IMR-90 (cell line): ENCODE data around the gene IL1RAP. TPM values are rescaled to one million over a fixed set of nuclear protein-coding genes. Genes with fewer than 3 reads are reported as not detected.

Source experiments
- ATAC-seq: fragments of 200-7000 bp; cut with Tn5 transposase; 2 replicates; pipeline ENCODE4 v1.9.1; 2020; ENCODE audit warnings: low read depth, mild to moderate bottlenecking, moderate library complexity
- BruUV-seq: library from RNA; stranded (reverse); fragments of 400-500 nt; replicated peaks from 2 replicates; lab custom pipeline; 2021; lab: Mats Ljungman, UMichigan
- CTCF ChIA-PET: fragments of 300-600 bp; formaldehyde crosslinking; extraction: SDS; loops from one replicate; lab custom pipeline; 2021; ENCODE audit warnings: antibody characterized with exemption; lab: Yijun Ruan, JAX
- POLR2A ChIA-PET: fragments of 300-600 bp; sonication (Branson Sonifier 250); formaldehyde crosslinking; loops from one replicate; lab custom pipeline; 2022; ENCODE audit warnings: antibody characterized with exemption; ENCODE audit not compliant: unreplicated experiment; lab: Charles Lee
- DNase-seq: peaks from one replicate; pipeline ENCODE4 v3.0.0; 2013
- H2AFZ ChIP-seq: replicated peaks from 2 replicates; pipeline ENCODE3; 2013; ENCODE audit warnings: low read length, mild to moderate bottlenecking; ENCODE audit not compliant: poor library complexity
- H2AK5ac ChIP-seq: 2 replicates; pipeline ENCODE4 v1.6.1; 2013; ENCODE audit warnings: low read depth, low read length, inconsistent platforms
- H2AK9ac ChIP-seq: replicated peaks from 2 replicates; pipeline ENCODE3; 2013; ENCODE audit warnings: mild to moderate bottlenecking, low read depth, low read length, moderate library complexity; ENCODE audit not compliant: poor library complexity
- H2BK120ac ChIP-seq: 2 replicates; pipeline ENCODE4 v1.6.1; 2013; ENCODE audit warnings: low read depth, low read length, inconsistent platforms
- H2BK15ac ChIP-seq: 3 replicates; pipeline ENCODE4 v1.6.1; 2013; ENCODE audit warnings: low read depth, low read length, inconsistent platforms
- H2BK20ac ChIP-seq: 2 replicates; pipeline ENCODE4 v1.6.1; 2013; ENCODE audit warnings: low read depth, mild to moderate bottlenecking, inconsistent platforms, low read length, moderate library complexity
- H2BK5ac ChIP-seq: 2 replicates; pipeline ENCODE4 v1.6.1; 2013; ENCODE audit warnings: mild to moderate bottlenecking, low read depth, low read length, inconsistent platforms; ENCODE audit not compliant: poor library complexity, severe bottlenecking
- H3K14ac ChIP-seq: replicated peaks from 2 replicates; pipeline ENCODE4 v1.6.1; 2013; ENCODE audit warnings: low read depth, low read length, inconsistent platforms
- H3K18ac ChIP-seq: 2 replicates; pipeline ENCODE4 v1.6.1; 2013; ENCODE audit warnings: low read depth, low read length, control low read depth
- H3K23ac ChIP-seq: 2 replicates; pipeline ENCODE4 v1.6.1; 2013; ENCODE audit warnings: low read depth, low read length, inconsistent platforms
- H3K27ac ChIP-seq: 2 replicates; pipeline ENCODE4 v1.5.1; 2013; ENCODE audit warnings: mild to moderate bottlenecking, control low read depth, low read length; ENCODE audit not compliant: insufficient read depth
- H3K27me3 ChIP-seq: 2 replicates; pipeline ENCODE4 v1.6.1; 2013; ENCODE audit warnings: low read length; ENCODE audit not compliant: control insufficient read depth, insufficient read depth
- H3K36me3 ChIP-seq: 2 replicates; pipeline ENCODE4 v1.6.1; 2013; ENCODE audit warnings: low read length, mixed read lengths; ENCODE audit not compliant: control insufficient read depth, insufficient read depth
- H3K4ac ChIP-seq: 2 replicates; pipeline ENCODE4 v1.6.1; 2013; ENCODE audit warnings: low read depth, low read length, inconsistent platforms
- H3K4me1 ChIP-seq: 2 replicates; pipeline ENCODE4 v1.6.1; 2013; ENCODE audit warnings: low read length, mixed read lengths; ENCODE audit not compliant: control insufficient read depth, insufficient read depth
- H3K4me2 ChIP-seq: 2 replicates; pipeline ENCODE4 v1.6.1; 2013; ENCODE audit warnings: low read depth, mild to moderate bottlenecking, control low read depth, low read length, moderate library complexity
- H3K4me3 ChIP-seq: 2 replicates; pipeline ENCODE4 v1.5.1; 2013; ENCODE audit warnings: low read depth, mild to moderate bottlenecking, control low read depth, low read length, moderate library complexity; ENCODE audit not compliant: insufficient read depth
- H3K56ac ChIP-seq: 2 replicates; pipeline ENCODE4 v1.6.1; 2013; ENCODE audit warnings: low read length, inconsistent platforms; ENCODE audit not compliant: insufficient read depth; ENCODE audit errors: extremely low read depth
- H3K79me1 ChIP-seq, 2 experiments: 2 replicates each; pipeline ENCODE4 v1.6.1; 2013; ENCODE audit warnings: low read length in 2 of 2, inconsistent platforms in 1 of 2, low read depth in 1 of 2
- H3K9ac ChIP-seq: 2 replicates; pipeline ENCODE4 v1.6.1; 2013; ENCODE audit warnings: low read depth, low read length, control low read depth
- H3K9me1 ChIP-seq: 2 replicates; pipeline ENCODE4 v1.6.1; 2013; ENCODE audit warnings: low read length, inconsistent platforms; ENCODE audit not compliant: insufficient read depth
- H3K9me3 ChIP-seq: 2 replicates; pipeline ENCODE4 v1.6.1; 2013; ENCODE audit warnings: low read length; ENCODE audit not compliant: control insufficient read depth, insufficient read depth
- H4K20me1 ChIP-seq: 2 replicates; pipeline ENCODE4 v1.6.1; 2013; ENCODE audit warnings: low read length, inconsistent platforms; ENCODE audit not compliant: insufficient read depth
- H4K5ac ChIP-seq: 2 replicates; pipeline ENCODE4 v1.6.1; 2013; ENCODE audit warnings: mild to moderate bottlenecking, low read depth, low read length, control low read depth
- H4K8ac ChIP-seq, 2 experiments: 2 replicates each; pipeline ENCODE4 v1.6.1; 2013; ENCODE audit warnings: low read depth in 2 of 2, low read length in 2 of 2, control low read depth in 1 of 2, inconsistent platforms in 1 of 2
- H4K91ac ChIP-seq: 2 replicates; pipeline ENCODE4 v1.6.1; 2013; ENCODE audit warnings: low read depth, low read length, inconsistent platforms; ENCODE audit not compliant: insufficient read depth
- CEBPB ChIP-seq: IDR thresholded peaks from 2 replicates; pipeline ENCODE4 v1.6.1; 2012; ENCODE audit warnings: low read depth, low read length, improper control_type of control experiment
- CHD1 ChIP-seq: IDR thresholded peaks from 2 replicates; pipeline ENCODE4 v1.6.1; 2012; ENCODE audit warnings: low read depth, low read length, improper control_type of control experiment
- CTCF ChIP-seq: conservative IDR thresholded peaks from 2 replicates; pipeline ENCODE4 v1.5.1; 2012; ENCODE audit warnings: mild to moderate bottlenecking, low read depth, low read length, improper control_type of control experiment
- MAFK ChIP-seq: IDR thresholded peaks from 2 replicates; pipeline ENCODE4 v1.6.1; 2012; ENCODE audit warnings: low read depth, low read length, improper control_type of control experiment
- MAZ ChIP-seq: IDR thresholded peaks from 2 replicates; pipeline ENCODE4 v1.6.1; 2012; ENCODE audit warnings: low read depth, mild to moderate bottlenecking, low read length, improper control_type of control experiment, moderate library complexity, borderline replicate concordance
- MXI1 ChIP-seq: IDR thresholded peaks from 2 replicates; pipeline ENCODE4 v1.6.1; 2012; ENCODE audit warnings: low read depth, mild to moderate bottlenecking, low read length, moderate library complexity, borderline replicate concordance
- NFE2L2 ChIP-seq: fragments of 150-350 bp; IDR thresholded peaks from 2 replicates; pipeline ENCODE4 v1.6.1; 2016; ENCODE audit warnings: low read depth, mild to moderate bottlenecking, low read length
- POLR2A ChIP-seq: IDR thresholded peaks from 2 replicates; pipeline ENCODE4 v1.6.1; 2012; ENCODE audit warnings: mild to moderate bottlenecking, low read depth, low read length
- RAD21 ChIP-seq: IDR thresholded peaks from 2 replicates; pipeline ENCODE4 v1.6.1; 2012; ENCODE audit warnings: low read length, improper control_type of control experiment
- RCOR1 ChIP-seq: IDR thresholded peaks from 2 replicates; pipeline ENCODE4 v1.6.1; 2012; ENCODE audit warnings: mild to moderate bottlenecking, low read length, improper control_type of control experiment; ENCODE audit not compliant: insufficient replicate concordance
- RFX5 ChIP-seq: IDR thresholded peaks from 2 replicates; pipeline ENCODE4 v1.8.0; 2012; ENCODE audit warnings: low read depth, mild to moderate bottlenecking, low read length, moderate library complexity
- SMC3 ChIP-seq: fragments of 150-350 bp; IDR thresholded peaks from 2 replicates; pipeline ENCODE4 v1.6.1; 2016; ENCODE audit warnings: low read depth, mild to moderate bottlenecking, antibody characterized with exemption, low read length, moderate library complexity
- WGBS, 2 experiments: methylation state at CpG; one replicate each; pipeline versions ENCODE4 v1.1.5 to v1.1.7; 2013; ENCODE audit warnings: missing lambda C conversion rate in 2 of 2; ENCODE audit not compliant: insufficient read length in 1 of 2; ENCODE audit errors: extremely low coverage in 2 of 2; 5-methylcytosine and 5-hydroxymethylcytosine counted together
- dilution Hi-C: fragments of 300-500 bp; cut with HindIII; formaldehyde crosslinking; loops from one replicate; pipeline ENCODE4 v1.14.3; 2018; ENCODE audit warnings: low sequenced_read_pairs; ENCODE audit not compliant: unreplicated experiment
- in situ Hi-C: fragments of 300-500 bp; cut with MboI; formaldehyde crosslinking; loops from 3 replicates; pipeline ENCODE4 v1.14.3; 2019; ENCODE audit warnings: low sequenced_read_pairs, inconsistent platforms, mixed read lengths
- intact Hi-C: fragments of 100-400 bp; cut with micrococcal nuclease; formaldehyde crosslinking; loops from 2 replicates; pipeline ENCODE4 v1.10.0; 2022
- polyA plus RNA-seq, 3 experiments: library from polyadenylated mRNA; depleted of rRNA; stranded (reverse); fragments of >200 nt; gene quantifications; 2 replicates each; pipeline ENCODE4 v1.2.3, GENCODE V29; 2012; ENCODE audit warnings: low replicate concordance in 1 of 3
- total RNA-seq: library from RNA; depleted of rRNA; stranded (reverse); fragments of >200 nt; gene quantifications from 2 replicates; pipeline ENCODE4 v1.2.3, GENCODE V29; 2012

Gene IL1RAP
- total and polyA plus RNA-seq, 2 of the 4 experiments (the other 2 are of a cell fraction), result 8.3 to 11.3 TPM

- no peak overlapping the region for H3K27ac ChIP-seq
- no peak overlapping the region for H2AFZ ChIP-seq
- 92 to 100% methylated on average over 2 to 3 of the region's 3 CpGs for WGBS, 2 experiments
- H3K23ac ChIP-seq, result no peak overlapping the region
- no peak overlapping the region for H3K56ac ChIP-seq
- no peak overlapping the region for H2BK120ac ChIP-seq
- in situ Hi-C loops, result no loop called here
- H4K5ac ChIP-seq, result no peak overlapping the region
- BruUV-seq, result no TSS peak
- H3K4me1 ChIP-seq, result peaks cover 13% of the 10 kb centered on the region
- H3K4me2 ChIP-seq, result no peak overlapping the region
- H2BK20ac ChIP-seq, result no peak overlapping the region
- H3K14ac ChIP-seq, result no peak overlapping the region
- ChIA-PET CTCF (no interaction called here), POLR2A (no interaction called here)
- dilution Hi-C loops, result no loop called here
- no peak overlapping the region for H4K8ac ChIP-seq
- H3K79me1 ChIP-seq, result peaks cover 22 to 26% of the 10 kb centered on the region in 2 experiments
- ATAC-seq, result no peak
- H3K36me3 ChIP-seq, result no peaks in the 10 kb centered on the region
- no peak overlapping the region for H2BK5ac ChIP-seq
- no peak overlapping the region for H3K4me3 ChIP-seq
- TF ChIP-seq CHD1 (no peak), MAZ (no peak), RCOR1 (no peak), CEBPB (no peak), RFX5 (no peak), SMC3 (no peak), MAFK (no peak), NFE2L2 (no peak), MXI1 (no peak), RAD21 (no peak), POLR2A (no peak), CTCF (no peak)
- H2AK5ac ChIP-seq, result no peak overlapping the region
- intact Hi-C loops, result no loop called here
- no peaks in the 10 kb centered on the region for H3K9me3 ChIP-seq
- H2AK9ac ChIP-seq, result no peak overlapping the region
- no peak overlapping the region for H3K4ac ChIP-seq
- DNase-seq, result no peak
- H4K91ac ChIP-seq, result no peak overlapping the region
- H3K18ac ChIP-seq, result no peak overlapping the region
- H3K9me1 ChIP-seq, result peaks cover 6% of the 10 kb centered on the region
- no peak overlapping the region for H2BK15ac ChIP-seq
- H3K27me3 ChIP-seq, result no peaks in the 10 kb centered on the region
- H3K9ac ChIP-seq, result no peak overlapping the region
- no peaks in the 10 kb centered on the region for H4K20me1 ChIP-seq
Observed at GRCh38 chr3:190528706-190529105, 14.8 kb downstream of the IL1RAP start.
